ENCODE results near the gene ALG14. TPM values are rescaled to one million over a fixed set of nuclear protein-coding genes. Genes with fewer than 3 reads are reported as not detected.
A peak's percentile ranks its signal among the peaks of the same experiment; 100 is the strongest.

Gene ALG14
- total RNA-seq, 1 donor = 4.7 TPM

GRCh38 chr1:94926126-94926914 is 146.4 kb downstream of the ALG14 start:
- peak overlapping the region; percentile 90 for H3K4me3 ChIP-seq (ENCODE audit: low read depth, low read length)
- peak; percentile 57 for DNase-seq (ENCODE audit: low read depth)
- TF ChIP-seq CTCF (IDR thresholded peaks at IDR 0.05; ENCODE audit: insufficient read depth, low read depth, low read length) = peak; percentile 41

GRCh38 chr1:94925561-94926125 is 147.1 kb downstream of the ALG14 start:
- DNase-seq (ENCODE audit: low read depth) = peak; percentile 82
- peak overlapping the region; percentile 90 for H3K4me3 ChIP-seq (ENCODE audit: low read depth, low read length)
- no peak for TF ChIP-seq CTCF (IDR thresholded peaks at IDR 0.05; ENCODE audit: insufficient read depth, low read depth, low read length)

GRCh38 chr1:94925004-94925403 is 147.7 kb downstream of the ALG14 start:
- H3K4me3 ChIP-seq (ENCODE audit: low read depth, low read length) = peak overlapping the region; percentile 90
- peak; percentile 31 for DNase-seq (ENCODE audit: low read depth)
- no peak for TF ChIP-seq CTCF (IDR thresholded peaks at IDR 0.05; ENCODE audit: insufficient read depth, low read depth, low read length)

Other genes starting within 250 kb of the ALG14 start
- 354 and 485 TPM in 2 replicates for gene CNN3, start 145.8 kb downstream of the ALG14 start, total RNA-seq
- gene TLCD4, start 44.4 kb upstream of the ALG14 start, total RNA-seq = 0.32 and 0.86 TPM in 2 replicates
- gene RWDD3, start 161.3 kb upstream of the ALG14 start, total RNA-seq = 10.0 and 13.8 TPM in 2 replicates